Measurements from ENCODE around the gene RUSF1.
"Not testable (repeated sequence)": the region's sequence is repeated elsewhere in the genome, so short reads cannot be mapped to it uniquely, and the experiment has no call there.

Gene RUSF1

GRCh38 chr16:31507929-31508705 lies at the start of gene RUSF1:
TSS of gene RUSF1 (minus strand) at chr16:31508391. CDS start at chr16:31508373, 18 bp downstream.
- H3K4me3 ChIP-seq (ENCODE audit: low read depth, low read length), result peak within 1 kb of the TSS; percentile 91
- DNase-seq (ENCODE audit: low read depth), result peak; percentile 93
- TF ChIP-seq, protein P1, sequence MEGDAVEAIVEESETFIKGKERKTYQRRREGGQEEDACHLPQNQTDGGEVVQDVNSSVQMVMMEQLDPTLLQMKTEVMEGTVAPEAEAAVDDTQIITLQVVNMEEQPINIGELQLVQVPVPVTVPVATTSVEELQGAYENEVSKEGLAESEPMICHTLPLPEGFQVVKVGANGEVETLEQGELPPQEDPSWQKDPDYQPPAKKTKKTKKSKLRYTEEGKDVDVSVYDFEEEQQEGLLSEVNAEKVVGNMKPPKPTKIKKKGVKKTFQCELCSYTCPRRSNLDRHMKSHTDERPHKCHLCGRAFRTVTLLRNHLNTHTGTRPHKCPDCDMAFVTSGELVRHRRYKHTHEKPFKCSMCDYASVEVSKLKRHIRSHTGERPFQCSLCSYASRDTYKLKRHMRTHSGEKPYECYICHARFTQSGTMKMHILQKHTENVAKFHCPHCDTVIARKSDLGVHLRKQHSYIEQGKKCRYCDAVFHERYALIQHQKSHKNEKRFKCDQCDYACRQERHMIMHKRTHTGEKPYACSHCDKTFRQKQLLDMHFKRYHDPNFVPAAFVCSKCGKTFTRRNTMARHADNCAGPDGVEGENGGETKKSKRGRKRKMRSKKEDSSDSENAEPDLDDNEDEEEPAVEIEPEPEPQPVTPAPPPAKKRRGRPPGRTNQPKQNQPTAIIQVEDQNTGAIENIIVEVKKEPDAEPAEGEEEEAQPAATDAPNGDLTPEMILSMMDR (IDR thresholded peaks at IDR 0.05; ENCODE audit: low read depth, low read length), result no peak
- peak; percentile 78 for TF ChIP-seq MYC (IDR thresholded peaks at IDR 0.05; ENCODE audit: low read depth, low read length)
- TF ChIP-seq POLR2A (IDR thresholded peaks at IDR 0.05; ENCODE audit: extremely low read depth, insufficient read length), result peak; percentile 88
- TF ChIP-seq, protein P2, sequence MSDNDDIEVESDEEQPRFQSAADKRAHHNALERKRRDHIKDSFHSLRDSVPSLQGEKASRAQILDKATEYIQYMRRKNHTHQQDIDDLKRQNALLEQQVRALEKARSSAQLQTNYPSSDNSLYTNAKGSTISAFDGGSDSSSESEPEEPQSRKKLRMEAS (IDR thresholded peaks at IDR 0.05; ENCODE audit: low read depth, low read length), result peak; percentile 80

DNA sequence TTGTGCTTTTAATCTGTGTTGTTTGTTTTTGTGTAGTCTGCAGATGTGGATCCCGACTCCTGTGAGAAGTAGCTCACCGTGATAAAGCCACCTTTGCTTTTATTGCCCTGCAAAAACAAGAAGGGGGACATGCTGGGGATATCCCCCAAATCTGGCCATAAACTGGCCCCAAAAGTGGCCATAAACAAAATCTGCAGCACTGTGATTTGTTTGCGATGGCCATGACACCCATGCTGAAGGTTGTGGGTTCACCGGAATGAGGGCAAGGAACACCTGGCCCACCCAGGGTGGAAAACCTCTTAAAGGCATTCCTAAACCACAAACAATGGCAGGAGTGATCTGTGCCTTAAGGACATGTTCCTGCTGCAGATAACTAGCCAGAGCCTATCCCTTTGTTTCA lies 34.6 kb upstream of the RUSF1 start:
- H3K4me3 ChIP-seq (ENCODE audit: low read depth, low read length), result no peak overlapping the region
- no peak for DNase-seq (ENCODE audit: low read depth)
- TF ChIP-seq, protein P2 (IDR thresholded peaks at IDR 0.05; ENCODE audit: low read depth, low read length), result no peak
- TF ChIP-seq, protein P1 (IDR thresholded peaks at IDR 0.05; ENCODE audit: low read depth, low read length), result no peak
- no peak for TF ChIP-seq MYC (IDR thresholded peaks at IDR 0.05; ENCODE audit: low read depth, low read length)
- TF ChIP-seq POLR2A (IDR thresholded peaks at IDR 0.05; ENCODE audit: extremely low read depth, insufficient read length), result no peak

DNA sequence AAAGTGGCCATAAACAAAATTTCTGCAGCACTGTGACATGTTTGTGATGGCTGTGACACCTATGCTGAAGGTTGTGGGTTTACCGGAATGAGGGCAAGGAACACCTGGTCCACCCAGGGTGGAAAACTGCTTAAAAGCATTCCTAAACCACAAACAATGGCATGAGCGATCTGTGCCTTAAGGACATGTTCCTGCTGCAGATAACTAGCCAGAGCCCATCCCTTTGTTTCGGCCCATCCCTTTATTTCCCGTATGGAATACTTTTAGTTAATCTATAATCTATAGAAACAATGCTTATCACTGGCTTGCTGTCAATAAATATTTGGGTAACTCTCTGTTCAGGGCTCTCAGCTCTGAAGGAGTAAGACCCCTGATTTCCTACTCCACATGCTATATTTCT lies 31.6 kb upstream of the RUSF1 start:
- not testable (repeated sequence) for DNase-seq (ENCODE audit: low read depth); H3K4me3 ChIP-seq (ENCODE audit: low read depth, low read length)

- not testable (repeated sequence) for H3K4me3 ChIP-seq (ENCODE audit: low read depth, low read length); DNase-seq (ENCODE audit: low read depth)
Observed at GRCh38 chr16:31538243-31538598, 30.0 kb upstream of the RUSF1 start.

GRCh38 chr16:31537362-31538242 lies 29.4 kb upstream of the RUSF1 start:
- TF ChIP-seq POLR2A (IDR thresholded peaks at IDR 0.05; ENCODE audit: extremely low read depth, insufficient read length) (no peak), MYC (IDR thresholded peaks at IDR 0.05; ENCODE audit: low read depth, low read length) (no peak)
- TF ChIP-seq, protein P1 (IDR thresholded peaks at IDR 0.05; ENCODE audit: low read depth, low read length), result no peak
- TF ChIP-seq, protein P2 (IDR thresholded peaks at IDR 0.05; ENCODE audit: low read depth, low read length), result no peak
- H3K4me3 ChIP-seq (ENCODE audit: low read depth, low read length), result no peak overlapping the region
- no peak for DNase-seq (ENCODE audit: low read depth)

DNA sequence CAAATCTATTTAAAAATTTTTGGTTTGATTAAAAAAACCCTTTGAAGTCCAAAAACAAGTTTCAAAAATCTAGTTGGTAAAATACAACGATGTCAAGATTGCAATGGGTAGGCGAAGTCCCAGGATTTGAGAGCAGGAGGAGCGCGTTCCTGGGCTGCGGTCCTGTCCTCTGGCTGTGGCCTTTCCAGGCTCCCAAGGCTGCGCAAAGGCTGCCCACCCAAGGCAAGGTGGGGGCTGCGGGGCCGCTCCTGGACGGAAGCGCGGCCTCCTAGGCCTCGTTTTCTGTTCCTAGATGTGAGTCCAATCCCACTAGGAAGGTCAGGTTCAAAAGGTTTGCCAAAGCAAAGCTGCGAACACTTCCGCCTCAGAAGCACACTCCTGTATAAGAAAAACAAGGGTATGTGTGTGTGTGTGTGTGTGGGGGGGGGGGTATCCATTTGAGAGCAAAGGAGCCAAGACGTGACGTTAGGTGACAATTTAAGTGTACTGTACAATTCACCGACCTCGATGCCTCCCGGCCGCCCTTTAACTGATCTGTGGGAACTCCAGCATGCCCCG lies 28.7 kb upstream of the RUSF1 start:
- no peak for DNase-seq (ENCODE audit: low read depth)
- H3K4me3 ChIP-seq (ENCODE audit: low read depth, low read length), result no peak overlapping the region
- TF ChIP-seq MYC (IDR thresholded peaks at IDR 0.05; ENCODE audit: low read depth, low read length) (no peak), POLR2A (IDR thresholded peaks at IDR 0.05; ENCODE audit: extremely low read depth, insufficient read length) (no peak)
- TF ChIP-seq, protein P2 (IDR thresholded peaks at IDR 0.05; ENCODE audit: low read depth, low read length), result no peak
- TF ChIP-seq, protein P1 (IDR thresholded peaks at IDR 0.05; ENCODE audit: low read depth, low read length), result no peak

All from NB4 (cell line).